GM10266 (cell line): ENCODE data around the gene OR4K17.
"Not testable (repeated sequence)": the region's sequence is repeated elsewhere in the genome, so short reads cannot be mapped to it uniquely, and the experiment has no call there.

ENCODE experiments used
- DNase-seq: peaks from one replicate; pipeline ENCODE4 v3.0.0; 2012; ENCODE audit errors: extremely low spot score
- TF ChIP-seq, protein P1 (sequence below): IDR thresholded peaks from 2 replicates; pipeline ENCODE4 v1.5.1; 2012; ENCODE audit warnings: mild to moderate bottlenecking, low read depth; ENCODE audit not compliant: control insufficient read depth, insufficient read depth; ENCODE audit errors: missing control alignments

OR4K17 gene

DNA sequence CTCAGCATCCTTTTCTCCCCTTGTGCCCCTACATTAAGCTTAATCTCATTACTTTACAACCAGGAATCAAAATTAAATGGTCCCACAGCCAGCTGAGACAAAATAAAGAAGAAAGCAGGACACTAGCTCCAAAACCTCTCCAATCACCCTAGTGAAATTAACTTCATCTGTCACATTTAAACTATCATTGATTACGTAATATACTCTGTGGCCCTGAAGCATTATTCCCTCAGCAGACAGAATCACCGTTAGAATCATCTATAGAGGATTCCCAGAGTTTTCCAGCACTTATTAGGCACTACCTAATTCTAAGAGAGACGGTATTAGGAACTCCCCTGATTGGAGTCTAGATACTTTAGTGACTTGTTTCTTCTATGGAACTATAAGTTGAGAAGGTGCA, at the start of gene OR4K17:
TSS of gene OR4K17 (plus strand) at position 302 of the 400 bp plus-strand sequence. CDS start 6,761 bp downstream, outside the sequence.
- TF ChIP-seq, protein P1, sequence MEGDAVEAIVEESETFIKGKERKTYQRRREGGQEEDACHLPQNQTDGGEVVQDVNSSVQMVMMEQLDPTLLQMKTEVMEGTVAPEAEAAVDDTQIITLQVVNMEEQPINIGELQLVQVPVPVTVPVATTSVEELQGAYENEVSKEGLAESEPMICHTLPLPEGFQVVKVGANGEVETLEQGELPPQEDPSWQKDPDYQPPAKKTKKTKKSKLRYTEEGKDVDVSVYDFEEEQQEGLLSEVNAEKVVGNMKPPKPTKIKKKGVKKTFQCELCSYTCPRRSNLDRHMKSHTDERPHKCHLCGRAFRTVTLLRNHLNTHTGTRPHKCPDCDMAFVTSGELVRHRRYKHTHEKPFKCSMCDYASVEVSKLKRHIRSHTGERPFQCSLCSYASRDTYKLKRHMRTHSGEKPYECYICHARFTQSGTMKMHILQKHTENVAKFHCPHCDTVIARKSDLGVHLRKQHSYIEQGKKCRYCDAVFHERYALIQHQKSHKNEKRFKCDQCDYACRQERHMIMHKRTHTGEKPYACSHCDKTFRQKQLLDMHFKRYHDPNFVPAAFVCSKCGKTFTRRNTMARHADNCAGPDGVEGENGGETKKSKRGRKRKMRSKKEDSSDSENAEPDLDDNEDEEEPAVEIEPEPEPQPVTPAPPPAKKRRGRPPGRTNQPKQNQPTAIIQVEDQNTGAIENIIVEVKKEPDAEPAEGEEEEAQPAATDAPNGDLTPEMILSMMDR, result no peak
- no peak for DNase-seq

DNA sequence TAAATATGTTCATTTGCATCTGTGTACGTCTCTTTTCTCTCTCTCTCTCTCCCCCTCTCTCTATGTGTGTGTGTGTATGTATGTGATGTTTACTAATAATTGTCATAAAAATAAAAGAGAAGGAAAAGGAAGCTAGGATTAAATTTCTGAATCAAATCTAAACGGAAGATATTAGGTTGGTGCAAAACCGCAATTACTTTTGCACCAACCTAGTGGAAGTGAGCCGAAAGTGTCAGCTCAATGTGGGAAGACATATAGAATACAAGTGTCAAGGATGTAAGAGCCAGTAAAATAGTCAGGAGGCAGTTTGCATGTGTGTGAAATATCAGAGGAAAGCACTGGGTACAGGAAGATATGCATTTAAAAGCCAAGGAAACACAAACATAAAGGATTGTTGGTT, 18.5 kb upstream of the OR4K17 start:
- TF ChIP-seq, protein P1, result no peak
- no peak for DNase-seq

DNA sequence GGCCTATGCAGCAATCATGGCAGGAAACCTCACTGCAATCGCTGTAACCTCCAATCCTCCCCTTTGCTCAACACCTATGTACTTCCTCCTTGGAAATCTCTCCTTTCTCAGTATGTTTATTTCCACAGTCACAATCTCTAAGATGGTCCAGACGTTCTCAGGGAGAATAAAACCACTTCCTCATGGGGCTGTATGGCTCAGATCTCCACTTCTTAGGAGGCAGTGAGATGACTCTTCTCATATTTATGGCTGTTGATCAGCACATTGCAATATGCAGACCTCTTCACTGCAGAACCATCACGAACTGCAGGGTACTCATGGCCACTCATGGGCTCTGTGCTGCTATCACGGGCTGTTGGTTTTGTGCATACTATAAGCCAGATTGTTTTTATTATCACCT, 17.1 kb upstream of the OR4K17 start:
- no peak for DNase-seq
- TF ChIP-seq, protein P1, result no peak

DNA sequence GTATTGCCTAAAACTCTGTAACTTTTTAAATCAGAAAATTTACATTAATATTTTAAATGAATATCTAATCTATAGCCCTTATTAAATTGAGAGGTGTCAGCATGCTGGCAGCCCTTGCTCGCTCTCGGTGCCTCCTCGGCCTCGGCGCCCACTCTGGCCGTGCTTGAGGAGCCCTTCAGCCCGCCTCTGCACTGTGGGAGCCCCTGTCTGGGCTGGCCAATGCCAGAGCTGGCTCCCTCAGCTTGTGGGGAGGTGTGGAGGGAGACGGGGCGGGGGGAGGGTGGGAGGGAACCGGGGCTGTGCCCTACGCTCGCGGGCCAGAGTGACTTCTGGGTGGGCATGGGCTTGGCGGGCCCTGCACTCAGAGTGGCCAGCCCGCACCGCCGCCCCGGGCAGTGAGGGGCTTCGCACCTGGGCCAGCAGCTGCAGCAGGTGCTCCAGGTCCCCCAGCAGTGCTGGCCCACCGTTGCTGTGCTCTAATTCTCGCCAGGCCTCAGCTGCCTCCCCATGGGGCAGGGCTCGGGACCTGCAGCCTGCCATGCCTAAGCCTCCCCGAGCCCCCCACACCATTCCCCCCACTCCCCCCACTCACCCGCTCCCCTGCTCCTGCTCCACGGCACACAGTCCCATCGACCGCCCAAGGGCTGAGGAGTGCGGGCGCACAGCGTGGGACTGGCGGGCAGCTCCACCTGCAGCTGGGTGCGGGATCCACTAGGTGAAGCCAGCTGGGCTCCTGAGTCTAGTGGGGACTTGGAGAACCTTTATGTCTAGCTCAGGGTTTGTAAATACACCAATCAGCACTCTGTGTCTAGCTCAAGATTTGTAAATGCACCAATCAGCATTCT, 11.4 kb upstream of the OR4K17 start:
- not testable (repeated sequence) for DNase-seq

DNA sequence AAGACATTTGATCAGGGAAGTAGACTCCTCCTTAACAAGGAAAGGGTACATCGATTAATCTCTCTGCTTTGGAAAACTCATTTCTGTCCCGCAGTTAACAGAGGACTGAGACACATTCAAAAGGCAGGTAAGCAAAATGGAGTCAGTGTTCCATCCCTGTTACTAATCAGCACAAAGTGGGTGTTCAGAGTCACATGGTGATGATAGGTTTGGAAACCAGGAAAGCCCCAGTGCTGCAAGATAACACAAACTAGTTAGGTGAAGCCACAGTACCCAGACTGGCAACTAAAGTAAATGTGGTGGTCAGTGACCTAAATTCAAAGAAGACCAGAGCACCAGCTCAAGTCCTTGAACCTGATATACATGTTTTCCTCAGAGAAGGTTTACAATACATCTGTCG, 1.8 kb downstream of the OR4K17 start:
- no peak for DNase-seq
- TF ChIP-seq, protein P1, result no peak

GRCh38 chr14:20116748-20117147, 6.2 kb downstream of the OR4K17 start:
- TF ChIP-seq, protein P1, result no peak
- no peak for DNase-seq

DNA sequence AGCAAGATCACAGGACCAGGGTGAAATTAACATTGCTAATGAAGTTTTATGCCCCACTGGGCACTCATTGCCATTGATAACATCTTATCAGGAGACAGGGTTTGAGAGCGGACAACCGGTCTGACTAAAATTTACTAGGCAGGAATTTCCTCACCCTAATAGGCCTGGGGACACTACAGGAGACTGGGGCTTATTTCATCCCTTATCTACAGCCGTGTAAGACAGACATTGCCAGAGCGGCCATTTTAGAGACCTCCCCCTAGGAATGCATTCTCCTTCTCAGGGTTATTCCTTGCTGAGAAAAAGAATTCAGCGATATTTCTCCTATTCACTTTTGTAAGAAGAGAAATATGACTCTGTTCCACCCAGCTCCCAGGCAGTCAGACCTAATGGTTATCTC, 8.3 kb downstream of the OR4K17 start:
- TF ChIP-seq, protein P1, result no peak
- no peak for DNase-seq

DNA sequence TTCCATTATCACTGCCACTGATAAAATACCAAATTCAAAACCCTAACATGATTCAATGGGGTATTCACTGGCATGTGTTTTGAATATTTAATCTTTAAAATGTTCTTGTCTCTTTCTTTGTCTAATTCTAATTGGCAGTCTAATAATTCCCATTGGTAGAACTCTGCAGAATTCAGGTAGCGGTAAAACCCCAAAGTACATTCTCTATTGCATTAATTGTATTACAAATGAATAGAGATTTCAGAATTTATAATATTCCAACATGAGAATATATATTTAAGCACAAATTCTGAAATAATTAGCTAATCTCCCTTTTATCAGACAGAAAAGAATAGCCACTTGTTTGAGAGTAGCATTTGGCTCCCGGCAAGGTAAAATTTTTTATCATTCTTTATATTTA, 28.0 kb downstream of the OR4K17 start, which contains the start of gene OR4N5:
TSS of gene OR4N5 (plus strand) at position 301 of the 400 bp plus-strand sequence. CDS start 4,916 bp downstream, outside the sequence.
- no peak for DNase-seq
- TF ChIP-seq, protein P1, result no peak
